Measurements from ENCODE around the gene PSMG3. TPM values are rescaled to one million over a fixed set of nuclear protein-coding genes. Genes with fewer than 3 reads are reported as not detected.

Gene PSMG3
- total RNA-seq, 4 donors from 2014 or later = 22.0 to 37.7 (median 28.4) TPM

DNA sequence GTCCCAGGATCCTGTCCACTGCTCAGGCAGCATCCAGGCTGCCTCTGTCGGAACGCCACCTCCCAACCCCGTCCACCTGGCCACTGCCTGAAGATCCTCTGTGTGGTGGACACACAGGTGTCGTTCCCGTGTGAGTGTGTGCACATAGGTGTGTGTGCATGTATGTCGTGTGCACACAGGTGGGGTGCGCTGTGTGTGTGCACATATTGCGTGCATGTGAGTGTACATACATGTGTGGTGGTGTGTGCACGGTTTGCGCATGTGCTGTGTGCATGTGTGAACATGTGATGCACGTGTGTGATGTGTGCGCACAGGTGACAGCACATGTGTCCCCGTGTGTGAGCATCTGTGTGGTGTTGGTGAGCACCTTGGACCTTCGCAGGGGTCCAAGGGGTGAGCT is 20.9 kb downstream of the PSMG3 start:
- DNase-seq (ENCODE audit: low spot score) = no peak
- ATAC-seq (ENCODE audit: low FRiP score) = no peak
- TF ChIP-seq, protein P1, sequence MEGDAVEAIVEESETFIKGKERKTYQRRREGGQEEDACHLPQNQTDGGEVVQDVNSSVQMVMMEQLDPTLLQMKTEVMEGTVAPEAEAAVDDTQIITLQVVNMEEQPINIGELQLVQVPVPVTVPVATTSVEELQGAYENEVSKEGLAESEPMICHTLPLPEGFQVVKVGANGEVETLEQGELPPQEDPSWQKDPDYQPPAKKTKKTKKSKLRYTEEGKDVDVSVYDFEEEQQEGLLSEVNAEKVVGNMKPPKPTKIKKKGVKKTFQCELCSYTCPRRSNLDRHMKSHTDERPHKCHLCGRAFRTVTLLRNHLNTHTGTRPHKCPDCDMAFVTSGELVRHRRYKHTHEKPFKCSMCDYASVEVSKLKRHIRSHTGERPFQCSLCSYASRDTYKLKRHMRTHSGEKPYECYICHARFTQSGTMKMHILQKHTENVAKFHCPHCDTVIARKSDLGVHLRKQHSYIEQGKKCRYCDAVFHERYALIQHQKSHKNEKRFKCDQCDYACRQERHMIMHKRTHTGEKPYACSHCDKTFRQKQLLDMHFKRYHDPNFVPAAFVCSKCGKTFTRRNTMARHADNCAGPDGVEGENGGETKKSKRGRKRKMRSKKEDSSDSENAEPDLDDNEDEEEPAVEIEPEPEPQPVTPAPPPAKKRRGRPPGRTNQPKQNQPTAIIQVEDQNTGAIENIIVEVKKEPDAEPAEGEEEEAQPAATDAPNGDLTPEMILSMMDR (IDR thresholded peaks at IDR 0.05) = no peak

DNA sequence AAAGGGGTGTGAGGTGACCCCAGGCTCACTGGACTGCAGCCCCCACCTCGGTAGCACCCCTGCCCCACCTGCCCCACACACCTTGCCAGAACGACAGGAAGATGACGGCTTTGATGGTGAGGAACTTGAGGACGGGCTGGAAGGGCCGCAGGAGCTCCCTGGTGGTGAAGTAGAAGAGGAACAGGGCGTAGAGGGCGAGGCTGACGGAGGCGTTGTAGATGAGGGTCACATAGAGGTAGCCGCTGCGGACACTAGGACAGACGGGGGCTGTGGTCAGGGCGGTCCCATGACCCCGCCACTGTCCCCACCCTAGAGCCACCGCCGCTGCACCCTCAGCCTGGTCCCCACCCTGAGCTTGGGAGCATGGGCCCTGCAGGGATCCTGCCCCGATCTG is 21.4 kb downstream of the PSMG3 start:
- DNase-seq (ENCODE audit: low spot score) (no peak), ATAC-seq (ENCODE audit: low FRiP score) (no peak)
- TF ChIP-seq, protein P1 (IDR thresholded peaks at IDR 0.05) = no peak

DNA sequence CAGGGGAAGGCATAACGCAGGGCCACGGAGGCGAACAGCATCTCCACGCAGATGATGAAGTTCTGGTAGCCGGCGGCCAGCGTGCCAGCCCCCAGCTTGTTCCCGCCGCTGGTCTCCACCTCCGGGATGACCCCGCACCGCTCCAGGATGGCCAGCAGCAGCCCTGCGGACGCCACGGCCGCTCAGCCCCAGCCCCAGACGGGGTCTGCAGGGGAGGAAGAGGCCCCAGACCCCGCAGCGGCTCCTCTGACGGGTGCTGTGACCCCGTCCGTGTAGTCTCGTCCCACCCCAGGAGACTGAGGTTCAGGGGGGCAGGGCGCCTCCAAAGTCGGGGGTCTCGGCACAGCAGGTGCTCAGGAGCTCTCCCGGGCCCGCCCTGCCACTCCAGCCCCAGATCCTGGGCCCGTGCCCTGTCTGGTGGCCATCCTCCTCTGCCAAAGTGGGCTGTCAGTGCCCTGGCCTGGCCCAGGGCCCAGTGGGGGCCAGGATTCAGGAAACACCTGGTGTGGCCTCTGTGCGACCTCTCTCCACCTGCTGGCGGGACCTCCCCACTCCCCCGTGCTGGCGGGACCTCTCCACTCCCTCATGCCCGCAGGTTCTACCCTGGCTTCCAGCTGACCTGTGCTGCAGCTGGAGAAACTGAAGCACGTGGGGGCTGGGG is 21.9 kb downstream of the PSMG3 start:
- ATAC-seq (ENCODE audit: low FRiP score) = no peak
- TF ChIP-seq, protein P1 (IDR thresholded peaks at IDR 0.05) = no peak
- no peak for DNase-seq (ENCODE audit: low spot score)

DNA sequence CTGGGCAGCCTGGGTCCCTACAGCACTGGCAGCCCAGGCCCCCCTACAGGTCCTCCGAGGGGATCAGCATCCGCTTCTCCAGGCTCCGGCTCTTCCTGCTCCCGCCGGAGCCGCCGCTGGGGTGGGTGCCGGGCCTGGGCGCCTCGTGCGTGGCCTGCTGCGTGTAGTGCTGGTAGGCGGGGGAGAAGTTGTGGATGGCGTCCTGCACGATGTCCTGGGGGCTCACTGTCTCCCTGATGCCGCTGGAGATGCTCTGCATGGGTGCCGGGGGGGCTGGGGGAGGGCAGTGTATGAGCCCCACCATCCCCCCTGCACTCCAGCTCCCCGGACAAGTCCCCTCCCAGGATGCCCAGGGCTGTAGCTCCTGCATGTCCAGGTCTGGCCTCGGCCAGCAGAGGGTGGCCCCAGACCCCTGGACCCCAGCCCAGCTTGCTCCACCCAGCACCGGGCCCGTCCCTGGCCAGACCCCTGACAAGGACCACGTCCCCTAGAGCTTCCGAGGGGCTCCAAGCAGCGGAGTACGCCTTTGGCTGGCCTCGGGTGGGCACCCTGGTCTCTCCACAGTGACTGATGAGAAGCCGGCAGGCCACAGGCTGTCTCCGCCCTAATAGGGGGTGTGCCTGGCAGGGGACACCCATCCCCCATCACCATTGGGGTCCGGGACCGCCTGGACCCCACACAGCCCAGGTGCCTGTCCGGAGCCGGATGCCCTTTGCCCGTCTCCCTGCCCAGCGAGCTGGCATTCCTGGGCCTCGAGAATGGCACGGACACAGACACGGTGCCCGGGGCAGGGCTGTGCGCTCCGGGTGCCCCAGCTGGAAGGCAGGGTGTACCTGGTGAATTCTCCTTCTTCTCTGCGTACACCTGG is 22.7 kb downstream of the PSMG3 start:
- TF ChIP-seq, protein P1 (IDR thresholded peaks at IDR 0.05) = no peak
- DNase-seq (ENCODE audit: low spot score) (no peak), ATAC-seq (ENCODE audit: low FRiP score) (no peak)

DNA sequence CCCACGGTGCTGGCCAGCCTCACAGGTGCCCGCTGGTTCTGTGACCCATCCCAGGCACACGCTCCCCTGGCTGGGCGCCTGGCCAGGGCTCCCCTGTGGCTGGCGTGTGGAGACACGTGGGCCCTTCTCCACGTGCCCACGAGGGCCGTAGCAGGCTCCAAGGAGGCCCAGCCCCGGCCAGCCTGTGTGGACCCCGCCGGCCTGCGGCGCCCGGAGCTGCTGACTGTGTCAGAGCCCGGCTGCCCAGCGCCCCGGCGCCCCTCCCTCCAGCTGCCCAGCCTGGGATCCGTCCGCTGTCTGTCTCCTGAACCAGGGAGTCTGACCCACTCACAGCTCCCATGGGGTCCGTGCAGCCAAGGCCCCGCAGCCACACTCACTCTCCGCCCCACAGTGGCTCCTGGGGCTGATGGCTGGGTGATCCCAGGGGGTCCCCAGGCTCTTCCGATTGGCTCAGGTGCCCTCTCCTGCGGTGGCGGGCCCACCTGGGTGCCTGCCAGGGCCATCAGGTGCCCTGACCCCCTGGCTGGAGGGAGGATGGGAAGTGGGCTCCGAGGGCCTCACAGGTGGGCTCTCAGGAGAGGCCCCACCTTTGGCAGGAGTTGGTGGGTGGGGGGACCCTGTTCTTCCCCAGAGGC is 23.4 kb downstream of the PSMG3 start:
- ATAC-seq (ENCODE audit: low FRiP score) = no peak
- TF ChIP-seq, protein P1 (IDR thresholded peaks at IDR 0.05) = no peak
- no peak for DNase-seq (ENCODE audit: low spot score)

DNA sequence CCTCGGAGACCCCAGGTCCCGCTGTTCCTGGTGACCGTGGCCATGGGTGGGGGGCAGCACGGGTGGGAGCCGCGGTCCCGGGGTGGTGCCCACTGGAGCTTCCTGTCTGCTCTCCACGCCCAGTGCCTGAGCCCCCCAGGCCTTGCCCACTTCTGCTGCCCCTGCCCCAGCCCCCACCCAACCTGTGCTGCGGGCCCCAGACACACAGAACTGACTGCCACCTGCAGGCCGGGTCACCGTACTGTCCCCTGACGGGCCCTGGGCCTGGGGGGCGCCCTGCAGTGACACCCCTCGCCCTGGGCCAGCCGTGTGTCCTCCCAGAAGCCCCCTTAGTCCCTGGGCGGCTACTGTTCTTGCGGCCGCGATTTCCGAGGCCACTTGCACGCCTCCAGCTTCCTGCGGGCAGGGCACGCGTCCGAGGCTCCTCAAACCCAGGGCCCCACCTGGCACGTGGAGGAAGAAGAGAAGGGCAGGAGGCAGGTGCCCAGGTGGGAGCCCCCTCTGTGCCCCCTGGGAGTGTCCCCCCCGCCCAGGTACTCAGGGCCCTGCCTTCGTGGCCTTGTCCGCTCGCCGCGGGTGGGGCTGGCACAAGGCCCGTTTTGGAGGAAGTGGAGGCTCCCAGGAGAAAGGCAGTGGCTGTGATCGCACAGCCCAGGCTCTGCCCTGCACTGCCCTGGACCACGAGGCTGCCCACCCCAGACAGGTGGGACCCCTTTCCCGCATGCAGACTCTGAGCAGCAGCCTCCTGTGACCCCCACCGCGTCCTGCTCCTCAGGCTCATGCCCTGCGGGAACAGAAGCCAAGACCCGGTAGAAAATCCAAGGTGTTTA is 24.2 kb downstream of the PSMG3 start:
- ATAC-seq (ENCODE audit: low FRiP score) (no peak), DNase-seq (ENCODE audit: low spot score) (no peak)
- TF ChIP-seq, protein P1 (IDR thresholded peaks at IDR 0.05) = no peak
